NCI-H82 (cell line): Measurements from ENCODE around the gene HOXD9.
A peak's percentile ranks its signal among the peaks of the same experiment; 100 is the strongest.

ENCODE experiments used
- DNase-seq: peaks from one replicate; lab custom pipeline; 2025; lab: John Stamatoyannopoulos, UW

The HOXD9 gene

GRCh38 chr2:176085861-176086771 is 36.4 kb upstream of the HOXD9 start:
- peak; percentile 85 for DNase-seq

- no peak for DNase-seq
Observed at GRCh38 chr2:176087330-176088047, 35.0 kb upstream of the HOXD9 start.

- peak; percentile 82 for DNase-seq
Observed at GRCh38 chr2:176088048-176088936, 34.2 kb upstream of the HOXD9 start.

GRCh38 chr2:176088937-176089842 is 33.3 kb upstream of the HOXD9 start:
- DNase-seq: no peak

- DNase-seq: no peak
Observed at GRCh38 chr2:176089843-176090395, 32.6 kb upstream of the HOXD9 start.

- no peak for DNase-seq
Observed at GRCh38 chr2:176090862-176091261, 31.7 kb upstream of the HOXD9 start.

- DNase-seq: no peak
Observed at GRCh38 chr2:176091329-176092258, 30.9 kb upstream of the HOXD9 start.

- peak; percentile 83 for DNase-seq
Observed at GRCh38 chr2:176092270-176093144, 30.0 kb upstream of the HOXD9 start, which contains the start of gene HOXD13. HOXD13 (plus strand) TSS chr2:176092721; CDS start chr2:176092891, 170 bp downstream.

GRCh38 chr2:176093145-176093897 is 29.2 kb upstream of the HOXD9 start:
- DNase-seq: peak; percentile 82

- DNase-seq: no peak
Observed at GRCh38 chr2:176093898-176094249, 28.6 kb upstream of the HOXD9 start.

GRCh38 chr2:176094349-176094748 is 28.2 kb upstream of the HOXD9 start:
- DNase-seq: no peak

GRCh38 chr2:176095421-176095820 is 27.1 kb upstream of the HOXD9 start:
- DNase-seq: no peak

- DNase-seq: no peak
Observed at GRCh38 chr2:176096243-176096985, 26.1 kb upstream of the HOXD9 start.

- DNase-seq: peak; percentile 92
Observed at GRCh38 chr2:176096986-176097819, 25.3 kb upstream of the HOXD9 start.

GRCh38 chr2:176097820-176098365 is 24.6 kb upstream of the HOXD9 start:
- DNase-seq: no peak
